H54 (cell line): ENCODE results near the gene TUBGCP6.
A peak's percentile ranks its signal among the peaks of the same experiment; 100 is the strongest.
"Not testable (repeated sequence)": the region's sequence is repeated elsewhere in the genome, so short reads cannot be mapped to it uniquely, and the experiment has no call there.

Source experiments
- DNase-seq: peaks from one replicate; pipeline ENCODE4 v3.0.0; 2011; ENCODE audit warnings: low spot score, mixed read lengths; ENCODE audit not compliant: insufficient read length
- FAIRE-seq: peaks from 3 replicates; lab custom pipeline; 2011; peaks lifted over from hg19 to GRCh38; lab: Jason Lieb, UNC
- POLR2A ChIP-seq: IDR thresholded peaks from 2 replicates; pipeline ENCODE4 v1.6.1; 2011; ENCODE audit warnings: low read depth, mild to moderate bottlenecking, low read length

TUBGCP6 gene

DNA sequence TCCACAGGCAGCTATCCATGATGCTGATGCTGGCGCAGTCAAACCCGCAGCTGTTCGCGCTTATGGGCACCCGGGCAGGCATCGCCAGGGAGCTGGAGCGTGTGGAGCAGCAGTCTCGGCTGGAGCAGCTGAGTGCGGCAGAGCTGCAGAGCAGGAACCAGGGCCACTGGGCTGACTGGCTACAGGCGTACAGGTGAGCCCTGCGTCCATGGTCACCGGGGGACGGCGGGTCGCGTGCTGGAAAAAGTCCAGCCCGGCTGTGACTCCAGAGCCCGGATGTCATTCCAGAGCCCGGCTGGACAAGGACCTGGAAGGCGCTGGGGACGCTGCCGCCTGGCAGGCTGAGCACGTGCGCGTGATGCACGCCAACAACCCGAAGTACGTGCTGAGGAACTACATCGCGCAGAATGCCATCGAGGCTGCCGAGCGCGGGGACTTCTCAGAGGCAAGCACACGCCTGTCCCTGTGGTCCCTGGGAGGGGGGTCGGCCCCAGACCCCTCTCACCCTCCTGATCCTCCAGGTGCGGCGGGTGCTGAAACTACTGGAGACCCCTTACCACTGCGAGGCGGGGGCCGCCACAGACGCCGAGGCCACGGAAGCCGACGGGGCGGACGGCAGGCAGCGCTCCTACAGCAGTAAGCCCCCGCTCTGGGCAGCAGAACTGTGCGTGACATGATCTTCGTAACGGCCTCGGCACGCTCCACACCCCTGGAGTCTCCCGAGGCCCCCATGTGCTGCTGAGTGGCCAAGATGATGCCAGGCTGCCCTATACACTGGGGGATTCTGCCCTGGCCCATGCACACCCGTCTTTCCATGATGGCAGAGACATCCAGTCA lies 27.9 kb downstream of the TUBGCP6 start:
- no peak for FAIRE-seq

DNA sequence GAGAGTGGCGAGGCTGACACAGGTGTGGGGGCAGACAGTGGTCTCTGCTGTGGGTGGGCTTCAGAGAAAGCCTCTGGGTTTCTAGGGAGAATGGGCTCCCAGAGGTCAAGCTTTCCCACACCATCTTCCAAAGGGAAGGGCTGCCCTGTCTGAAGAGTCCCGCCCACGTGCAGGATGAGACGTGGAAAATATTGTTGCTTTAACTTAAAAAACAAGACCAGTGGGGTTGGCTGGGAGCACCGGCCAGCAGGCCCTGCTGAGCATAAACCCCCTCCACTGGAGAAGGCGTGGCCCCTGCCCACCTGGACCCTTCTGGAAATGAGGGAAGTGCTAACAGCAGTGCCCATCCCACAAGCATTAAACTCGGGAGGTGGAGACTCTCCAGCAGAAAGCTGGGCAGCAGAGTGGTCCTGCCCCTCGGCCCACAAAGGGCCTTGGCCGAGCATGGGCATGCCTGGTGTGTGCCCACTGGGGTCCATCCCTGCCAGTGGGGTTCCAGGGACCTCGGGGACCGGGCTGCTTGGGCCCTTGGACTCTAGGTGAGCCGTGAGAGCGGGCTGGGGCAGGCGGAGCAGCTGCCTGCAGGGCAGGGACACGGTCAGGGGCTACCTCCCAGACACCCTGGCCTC lies 28.7 kb downstream of the TUBGCP6 start:
- no peak for DNase-seq
- FAIRE-seq: no peak
- TF ChIP-seq POLR2A: no peak

More for the DNA sequence above, 27.9 kb downstream of the TUBGCP6 start:
- no peak for DNase-seq
- no peak for TF ChIP-seq POLR2A

DNA sequence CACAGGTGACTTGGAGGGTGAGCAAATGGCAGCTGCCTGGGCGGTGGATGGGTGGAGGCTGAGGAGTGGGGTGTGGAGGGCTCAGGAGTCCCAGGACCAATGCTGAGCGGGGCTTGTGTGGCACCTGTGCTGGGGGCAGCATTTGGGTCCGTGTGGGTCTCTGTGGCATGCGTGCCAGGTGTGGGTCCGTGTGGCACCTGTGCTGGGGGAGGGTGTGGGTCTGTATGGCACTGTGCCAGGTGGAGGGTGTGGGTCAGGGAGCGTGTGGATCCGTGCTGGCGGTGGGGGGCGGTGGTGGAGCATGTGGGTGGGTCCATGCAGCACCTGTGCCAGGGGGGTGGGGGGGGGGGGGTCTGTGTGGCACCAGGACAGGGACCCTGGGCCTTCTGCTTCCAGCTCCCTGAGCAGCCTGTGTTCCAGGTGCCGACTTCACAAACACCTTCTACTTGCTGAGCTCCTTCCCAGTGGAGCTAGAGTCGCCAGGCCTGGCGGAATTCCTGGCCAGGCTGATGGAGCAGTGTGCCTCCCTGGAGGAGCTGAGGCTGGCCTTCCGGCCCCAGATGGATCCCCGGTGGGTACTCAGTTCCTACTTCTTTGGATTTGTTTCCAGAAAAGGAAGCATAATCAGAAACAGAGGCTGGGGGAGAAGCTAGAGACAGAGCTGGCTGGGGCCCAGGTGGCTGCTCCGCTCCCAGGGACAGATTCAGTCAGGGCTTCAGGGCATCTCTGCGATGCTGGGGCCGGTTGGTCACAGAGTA lies 29.3 kb downstream of the TUBGCP6 start:
- FAIRE-seq (no peak), DNase-seq (no peak)
- TF ChIP-seq POLR2A: no peak

DNA sequence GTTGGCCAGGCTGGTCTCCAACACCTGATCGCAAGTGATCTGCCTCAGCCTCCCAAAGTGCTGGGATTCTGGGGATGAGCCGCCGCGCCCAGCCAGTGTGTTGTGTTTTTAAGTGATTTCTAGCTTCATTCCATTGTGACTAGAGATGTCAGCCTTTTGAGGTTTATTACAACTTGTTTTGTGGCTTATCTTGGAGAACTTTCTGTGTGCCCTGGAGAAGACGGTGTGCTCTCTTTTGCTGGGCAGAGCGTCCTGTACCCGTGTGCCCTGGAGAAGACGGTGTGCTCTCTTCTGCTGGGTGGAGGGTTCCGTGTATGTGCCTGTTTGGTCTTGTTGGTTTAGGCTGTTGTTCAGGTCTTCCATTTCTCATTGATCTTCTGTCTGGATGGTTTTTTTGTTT lies 31.6 kb downstream of the TUBGCP6 start:
- DNase-seq: no peak
- no peak for TF ChIP-seq POLR2A
- FAIRE-seq: no peak

DNA sequence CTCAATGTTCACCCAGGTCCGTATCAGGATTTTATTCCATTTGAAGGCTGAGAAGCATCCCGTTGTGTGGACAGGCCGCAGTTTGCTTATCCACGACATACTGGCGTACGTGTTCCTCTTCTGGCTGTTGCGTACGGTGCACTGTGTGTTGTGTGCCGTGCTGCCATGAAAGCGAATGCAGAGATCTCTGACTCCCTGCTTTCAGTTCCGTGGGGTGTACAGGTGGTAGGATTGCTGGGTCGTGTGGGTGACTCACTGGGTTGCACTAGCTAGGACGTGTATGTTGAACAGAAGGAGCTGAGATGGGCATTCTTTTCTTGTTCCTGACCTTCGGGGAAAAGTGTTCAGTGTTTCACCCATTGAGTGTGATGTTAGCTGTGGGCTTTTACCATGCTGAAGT lies 33.7 kb downstream of the TUBGCP6 start:
- no peak for TF ChIP-seq POLR2A
- DNase-seq (no peak), FAIRE-seq (no peak)

DNA sequence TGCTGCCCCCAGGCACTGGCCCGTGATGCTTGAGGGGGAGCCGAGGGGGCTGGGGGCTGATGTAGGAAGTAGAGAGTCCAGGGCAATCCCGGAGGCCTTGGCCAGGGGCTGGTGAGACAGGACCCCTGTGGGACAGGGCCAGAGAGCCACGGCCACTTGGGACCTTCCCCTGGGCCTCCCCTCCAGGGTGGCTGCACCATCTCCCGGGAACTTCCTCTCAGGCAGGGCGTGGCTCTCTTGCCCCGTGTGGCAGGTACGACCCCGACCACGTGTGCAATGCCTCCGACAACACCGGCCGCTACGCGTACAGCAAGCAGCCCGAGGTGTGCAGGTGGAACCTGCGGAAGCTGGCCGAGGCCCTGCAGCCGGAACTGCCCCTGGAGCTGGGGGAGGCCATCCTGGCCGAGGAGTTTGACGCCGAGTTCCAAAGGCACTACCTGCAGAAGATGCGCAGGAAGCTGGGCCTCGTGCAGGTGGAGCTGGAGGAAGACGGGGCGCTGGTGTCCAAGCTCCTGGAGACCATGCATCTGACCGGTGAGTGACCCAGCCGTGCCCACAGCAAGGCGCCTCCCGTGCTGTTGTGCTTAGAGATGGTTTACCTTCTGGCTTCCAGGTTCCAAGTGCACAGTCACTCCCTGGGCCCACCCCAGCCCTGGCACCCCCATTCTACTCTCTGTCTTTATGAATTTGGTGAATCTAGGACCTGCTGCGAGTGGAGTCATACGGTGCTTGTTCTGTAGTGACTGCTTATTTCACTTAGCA lies 34.3 kb downstream of the TUBGCP6 start:
- DNase-seq (no peak), FAIRE-seq (no peak)
- no peak for TF ChIP-seq POLR2A

DNA sequence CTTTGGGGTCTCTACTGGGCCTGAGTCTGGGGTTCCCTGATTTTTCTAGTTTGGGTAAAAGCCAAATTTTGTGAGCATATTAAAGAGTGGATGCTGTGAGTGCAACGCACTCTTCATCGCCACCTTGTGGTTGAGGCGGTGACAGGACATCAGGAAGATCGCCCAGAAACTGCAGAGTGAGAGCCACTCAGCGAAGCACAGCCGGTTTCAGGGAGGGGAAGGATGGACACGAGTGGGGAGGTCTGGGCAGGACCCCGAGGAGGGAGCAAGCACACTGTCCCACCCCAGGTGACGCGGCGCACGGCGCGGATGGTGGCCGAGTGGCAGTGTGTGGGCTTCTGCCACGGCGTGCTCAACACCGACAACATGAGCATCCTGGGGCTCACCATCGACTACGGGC lies 34.9 kb downstream of the TUBGCP6 start:
- TF ChIP-seq POLR2A: no peak
- DNase-seq (peak; percentile 64), FAIRE-seq (no peak)

DNA sequence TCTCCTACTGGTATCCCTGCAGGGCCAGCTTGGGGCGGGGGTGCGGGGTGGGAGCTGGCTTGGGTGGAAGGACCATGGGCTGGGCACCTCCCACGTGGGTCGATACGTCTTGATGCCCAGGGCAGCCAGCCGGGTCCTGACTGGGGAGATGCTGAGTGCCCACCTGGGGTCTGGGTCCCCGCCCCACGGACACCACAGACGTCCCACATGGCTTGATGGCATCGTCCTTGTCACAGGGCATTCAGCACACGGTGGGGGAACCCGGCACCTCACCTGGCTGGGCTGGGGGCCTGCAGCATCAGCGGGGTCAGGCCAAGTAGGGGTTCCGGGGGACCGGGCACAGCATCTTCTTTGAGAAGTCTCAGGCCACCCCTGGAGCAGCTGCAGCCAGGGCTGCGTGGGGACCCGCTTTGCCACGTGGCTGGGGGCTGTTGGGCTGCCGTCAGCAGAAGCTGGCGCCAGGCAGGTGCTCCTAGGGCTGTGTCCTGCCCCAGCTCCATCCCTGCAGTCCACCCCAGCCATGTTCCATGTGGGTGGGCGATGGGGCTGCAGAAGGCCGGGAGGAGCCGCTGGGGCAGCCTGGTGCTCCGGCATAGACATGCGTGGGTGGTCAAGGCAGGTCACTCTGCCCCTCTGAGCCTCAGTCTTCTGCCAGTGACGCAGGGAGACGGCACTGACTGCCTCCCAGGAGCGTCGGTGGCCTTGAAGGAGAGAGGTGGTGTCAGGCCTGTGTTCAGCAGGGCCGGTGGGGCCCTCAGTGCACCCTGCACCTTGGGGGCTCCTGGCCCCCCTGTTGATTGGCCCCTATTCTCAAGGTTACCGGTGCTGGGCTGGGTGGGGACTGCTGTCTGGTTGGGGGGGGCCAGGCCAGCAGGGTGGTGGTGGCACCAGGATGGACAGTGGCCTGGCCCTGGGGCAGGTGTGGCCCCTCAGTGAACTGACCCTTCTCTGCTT lies 35.6 kb downstream of the TUBGCP6 start:
- FAIRE-seq (no peak), DNase-seq (no peak)
- no peak for TF ChIP-seq POLR2A

DNA sequence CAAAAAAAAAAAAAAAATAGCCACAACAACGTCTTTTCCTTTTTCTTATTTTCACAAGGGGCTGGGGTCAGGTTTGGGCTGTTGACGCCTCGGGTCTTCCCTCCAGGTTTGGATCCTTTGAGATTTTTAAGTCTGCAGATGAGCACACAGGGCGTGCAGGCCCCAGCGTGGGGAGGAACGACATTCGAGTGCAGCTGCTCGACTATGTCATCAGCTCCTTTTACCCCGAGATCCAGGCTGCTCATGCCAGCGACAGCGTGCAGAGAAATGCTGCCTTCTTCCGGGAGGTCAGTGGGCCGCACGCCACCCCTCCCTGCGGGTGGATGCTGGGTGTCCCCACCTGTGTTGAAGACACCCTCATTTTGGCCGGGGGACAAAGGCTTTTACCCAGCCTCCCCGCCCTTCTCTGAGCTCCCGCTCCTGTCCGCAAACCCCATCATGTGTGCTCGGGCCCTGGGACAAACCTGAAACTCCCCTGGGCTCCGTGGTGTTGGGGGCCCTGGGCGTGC lies 36.3 kb downstream of the TUBGCP6 start:
- FAIRE-seq (no peak), DNase-seq (no peak)
- TF ChIP-seq POLR2A: no peak

DNA sequence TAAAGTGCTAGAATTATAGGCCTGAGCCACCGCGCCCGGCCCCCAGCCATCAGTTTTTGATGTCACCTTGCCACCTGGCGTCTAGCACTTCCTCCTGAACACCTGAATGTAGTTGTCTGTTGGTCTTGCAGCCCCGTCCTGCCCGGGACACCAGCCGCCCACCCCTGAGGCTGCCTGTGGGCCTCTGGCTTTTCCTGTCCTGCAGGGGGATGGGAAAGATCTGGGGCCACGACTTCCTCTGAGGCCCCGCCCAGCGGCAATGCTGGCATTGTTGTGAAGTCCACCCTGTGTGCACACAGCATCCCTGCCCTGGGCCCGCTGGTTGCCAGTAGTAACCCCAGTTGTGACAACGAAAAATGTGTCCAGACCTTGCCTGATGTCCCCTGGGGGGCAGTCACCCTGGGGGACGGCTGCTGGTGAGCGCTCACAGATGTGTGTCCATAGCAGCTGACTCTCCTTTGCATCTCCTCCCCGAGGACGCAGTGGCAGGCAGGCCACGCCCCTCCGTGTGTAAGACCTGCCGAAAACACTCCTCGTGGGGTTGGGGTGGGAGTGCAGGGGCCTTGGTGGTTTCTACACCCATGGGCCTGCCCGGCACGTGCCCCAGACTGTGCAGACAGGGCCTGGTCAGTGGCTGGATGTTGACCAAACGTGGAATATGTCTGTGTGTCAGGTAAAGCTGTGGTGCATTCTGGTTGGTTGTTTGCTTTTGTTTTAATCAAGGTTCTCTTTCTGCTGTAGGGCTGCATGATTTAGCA lies 37.3 kb downstream of the TUBGCP6 start:
- FAIRE-seq: no peak
- no peak for TF ChIP-seq POLR2A
- no peak for DNase-seq

DNA sequence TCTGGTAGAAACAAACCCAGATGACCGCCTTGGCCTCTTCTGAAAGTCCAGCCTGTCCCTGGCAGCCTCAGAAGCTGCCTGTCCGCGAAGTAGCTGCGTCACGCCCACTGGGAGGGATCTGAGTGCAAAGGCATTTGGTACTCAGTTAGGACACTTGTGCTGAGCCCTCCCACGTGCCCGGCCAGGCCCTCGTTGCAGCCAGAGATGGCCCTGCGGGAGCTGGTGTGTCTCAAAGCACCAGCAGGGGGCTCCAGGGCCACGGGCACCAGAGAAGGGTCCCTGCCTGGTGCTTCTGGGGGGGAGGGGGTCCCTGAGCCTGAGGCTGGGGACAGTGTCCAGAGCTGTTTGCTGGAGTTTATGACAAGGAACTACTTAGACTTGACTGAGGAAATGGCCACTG lies 38.2 kb downstream of the TUBGCP6 start:
- TF ChIP-seq POLR2A: no peak
- FAIRE-seq: no peak
- DNase-seq: no peak

DNA sequence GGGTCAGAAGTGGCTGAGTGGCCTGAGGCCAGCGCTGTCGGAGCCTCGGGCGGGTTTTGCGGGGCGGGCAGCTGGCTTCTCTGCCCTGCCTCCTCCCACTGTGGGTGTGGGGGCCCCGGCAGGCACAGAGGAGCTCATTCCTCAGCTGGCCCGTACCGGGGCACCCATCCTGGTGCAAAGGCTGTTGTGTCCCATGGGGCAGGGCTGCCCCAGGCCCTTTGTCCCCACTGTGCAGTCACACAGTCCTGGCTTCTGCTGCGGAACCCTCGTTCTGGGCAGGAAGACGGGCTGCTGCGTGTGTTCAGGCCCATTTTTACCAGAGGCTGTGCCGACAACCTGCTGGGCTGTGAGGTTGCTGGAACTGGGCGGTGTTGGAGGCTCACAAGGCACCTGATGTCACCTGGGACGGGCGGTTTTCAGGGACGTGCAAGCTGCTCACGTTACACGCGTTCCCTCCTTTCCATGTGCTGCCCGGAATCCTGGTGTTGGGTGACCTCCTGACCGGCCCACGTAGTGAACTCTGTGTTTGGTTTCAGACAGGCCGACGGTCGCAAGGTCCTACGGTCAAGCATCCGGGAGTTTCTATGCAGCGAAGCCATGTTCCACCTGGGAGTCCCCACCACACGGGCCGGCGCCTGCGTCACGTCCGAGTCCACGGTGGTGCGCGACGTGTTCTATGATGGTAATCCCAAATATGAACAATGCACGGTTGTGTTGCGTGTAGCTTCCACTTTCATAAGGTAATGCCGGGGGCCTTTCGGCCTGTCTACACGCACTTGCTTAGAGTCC lies 38.8 kb downstream of the TUBGCP6 start:
- no peak for TF ChIP-seq POLR2A
- DNase-seq (no peak), FAIRE-seq (no peak)

DNA sequence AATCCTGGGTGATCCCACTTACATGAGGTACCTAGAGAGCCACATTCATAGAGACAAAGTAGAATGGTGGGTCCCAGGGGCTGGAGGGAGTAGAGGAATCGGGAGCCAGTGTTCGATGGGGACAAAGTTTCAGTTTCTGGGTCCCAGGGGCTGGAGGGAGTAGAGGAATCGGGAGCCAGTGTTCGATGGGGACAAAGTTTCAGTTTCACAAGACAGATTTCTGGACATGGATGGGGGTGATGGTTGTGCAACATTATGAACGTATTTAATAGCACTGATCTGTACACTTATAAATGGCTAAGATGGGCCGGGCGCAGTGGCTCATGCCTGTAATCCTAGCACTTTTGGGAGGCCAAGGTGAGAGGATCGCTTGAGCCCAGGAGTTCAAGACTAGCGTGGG lies 39.8 kb downstream of the TUBGCP6 start:
- not testable (repeated sequence) for DNase-seq, FAIRE-seq
